GM21360 (cell line): ENCODE results near the gene SIPA1L3.

Source experiments
- ATAC-seq: cut with Tn5 transposase; IDR thresholded peaks from one replicate; pipeline ENCODE4 v1.9.1; 2021; ENCODE audit warnings: mild to moderate bottlenecking, moderate library complexity; ENCODE audit not compliant: unreplicated experiment

Gene SIPA1L3

DNA sequence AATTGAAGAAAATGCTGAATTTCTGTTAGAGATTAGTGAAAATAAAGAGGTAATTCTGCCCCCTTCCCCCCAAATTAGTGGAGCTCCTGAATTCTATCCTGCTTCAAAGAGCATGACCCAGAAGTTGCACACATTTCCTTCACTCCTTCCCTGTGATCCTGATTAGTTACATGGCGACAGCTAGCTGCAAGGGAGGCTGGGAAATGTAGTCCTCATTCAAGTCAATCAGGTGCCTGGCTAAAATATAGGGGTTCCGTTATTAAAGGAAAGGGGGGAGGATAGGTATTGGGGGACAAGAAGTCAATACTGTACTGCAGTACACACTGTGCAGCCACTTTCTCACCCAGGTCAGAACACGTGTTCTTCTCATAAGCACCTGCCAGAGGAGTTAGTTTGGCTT, 65.8 kb downstream of the SIPA1L3 start:
- no peak for ATAC-seq

DNA sequence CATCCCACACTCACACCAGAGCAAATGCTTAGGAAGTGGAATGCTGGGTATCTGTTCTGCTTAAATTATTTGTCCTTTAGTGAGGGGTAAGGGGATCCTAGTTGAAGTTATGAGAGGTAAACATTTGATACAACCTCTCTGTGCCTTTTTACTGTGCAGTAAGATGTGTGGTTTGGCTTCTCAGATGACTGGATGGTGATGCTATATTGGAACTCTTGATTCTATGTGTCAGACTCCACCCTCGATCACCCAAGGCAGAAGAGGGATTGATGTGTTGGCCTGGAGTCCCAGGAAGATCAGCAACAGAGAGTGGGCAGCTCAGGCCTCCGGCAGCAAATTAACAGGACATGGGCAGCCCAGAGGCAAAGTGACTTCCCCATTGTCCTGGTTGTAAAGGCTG, 66.7 kb downstream of the SIPA1L3 start:
- no peak for ATAC-seq

DNA sequence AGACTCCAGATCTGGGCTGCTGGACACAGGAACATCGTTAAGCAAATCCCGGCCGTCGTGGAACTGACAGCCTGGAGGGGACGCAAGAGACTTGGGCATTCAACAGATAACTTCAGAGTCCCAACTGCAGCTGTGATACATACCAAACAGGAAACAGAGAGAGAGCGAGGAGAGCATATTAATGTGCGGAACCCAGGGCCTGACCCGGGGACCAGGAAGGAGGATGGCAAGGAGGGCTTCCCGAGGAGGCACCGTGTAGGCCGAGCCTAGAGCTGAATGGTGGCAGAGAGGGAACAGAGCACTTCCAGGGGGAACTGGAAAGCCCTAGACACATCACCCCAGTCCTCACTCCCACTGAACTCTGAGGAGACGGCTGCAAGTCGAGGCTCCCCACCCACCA, 68.1 kb downstream of the SIPA1L3 start:
- ATAC-seq = no peak

DNA sequence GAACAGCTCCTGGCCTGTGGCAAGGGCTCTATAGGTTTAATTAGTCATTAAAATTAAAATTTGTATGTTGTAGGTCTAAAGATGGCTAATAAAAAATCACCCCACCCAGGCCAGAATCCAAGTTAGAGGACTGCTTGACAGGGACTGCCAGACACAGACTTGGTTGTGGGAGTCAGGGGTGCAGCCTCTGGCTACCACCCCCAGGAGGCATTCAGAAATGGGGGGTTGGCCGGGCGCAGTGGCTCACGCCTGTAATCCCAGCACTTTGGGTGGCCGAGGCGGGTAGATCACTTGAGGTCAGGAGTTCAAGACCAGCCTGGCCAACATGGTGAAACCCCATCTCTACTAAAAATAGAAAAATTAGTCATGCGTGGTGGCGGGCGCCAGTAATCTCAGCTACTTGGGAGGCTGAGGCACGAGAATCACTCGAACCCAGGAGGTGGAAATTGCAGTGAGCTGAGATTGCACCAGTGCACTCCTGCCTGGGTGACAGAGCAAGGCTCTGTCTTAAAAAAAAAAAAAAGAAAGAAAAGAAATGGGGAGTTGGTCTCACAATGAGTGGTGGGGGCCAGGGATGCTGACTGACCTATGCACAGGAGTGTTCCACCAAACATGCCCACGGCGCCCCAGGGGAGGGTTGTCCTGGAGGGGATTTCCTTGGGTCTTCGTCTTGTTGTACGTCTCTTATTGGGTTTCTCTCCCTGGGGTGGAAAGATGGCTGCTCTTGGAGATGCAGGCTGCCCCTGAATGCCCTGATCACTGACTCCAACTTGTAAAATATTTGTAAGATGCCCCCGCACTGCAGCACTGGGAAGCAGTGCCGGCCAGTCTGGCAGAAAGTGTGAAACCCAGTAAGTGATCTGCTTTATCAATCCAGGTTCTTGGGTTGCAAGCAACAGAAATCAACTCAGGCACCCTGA, 68.8 kb downstream of the SIPA1L3 start:
- ATAC-seq = no peak

DNA sequence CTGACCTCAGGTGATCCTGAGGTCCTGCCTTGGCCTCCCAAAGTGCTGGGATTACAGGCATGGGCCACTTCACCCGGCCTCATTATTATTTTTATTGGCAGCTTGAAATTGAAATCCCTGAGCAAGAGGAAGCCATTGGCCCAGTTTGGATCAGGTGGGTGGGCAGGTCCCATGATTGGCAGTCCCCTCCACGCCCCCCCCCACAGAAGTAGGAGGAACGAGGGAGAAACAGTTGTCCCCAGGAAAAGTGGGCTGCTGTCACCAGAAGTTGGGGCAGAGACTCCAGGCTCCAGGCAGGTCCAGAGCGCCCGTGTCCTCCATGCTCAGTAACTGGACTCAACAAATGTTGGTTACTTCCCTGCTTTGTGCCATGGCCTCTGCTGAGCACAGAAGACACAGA, 70.4 kb downstream of the SIPA1L3 start:
- ATAC-seq = no peak

DNA sequence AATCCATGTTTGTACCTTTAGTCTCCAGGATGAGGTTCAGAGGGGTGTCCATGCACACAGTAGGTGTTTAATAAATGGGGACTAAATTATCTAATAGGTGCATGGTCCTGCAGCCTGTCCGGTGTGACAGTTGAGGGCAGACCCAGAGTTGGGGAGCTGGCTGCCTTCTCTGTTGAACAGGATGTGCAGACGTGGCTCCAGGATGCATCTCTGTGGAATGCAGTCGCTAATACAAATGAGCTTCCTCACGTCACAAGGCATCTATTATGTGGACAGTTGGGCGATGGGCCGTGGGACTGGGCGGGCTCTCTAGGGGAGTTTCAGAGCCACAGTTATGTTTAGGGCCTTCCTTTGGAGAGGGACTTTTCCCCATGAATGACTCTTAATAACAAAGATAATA, 71.0 kb downstream of the SIPA1L3 start:
- ATAC-seq = no peak

DNA sequence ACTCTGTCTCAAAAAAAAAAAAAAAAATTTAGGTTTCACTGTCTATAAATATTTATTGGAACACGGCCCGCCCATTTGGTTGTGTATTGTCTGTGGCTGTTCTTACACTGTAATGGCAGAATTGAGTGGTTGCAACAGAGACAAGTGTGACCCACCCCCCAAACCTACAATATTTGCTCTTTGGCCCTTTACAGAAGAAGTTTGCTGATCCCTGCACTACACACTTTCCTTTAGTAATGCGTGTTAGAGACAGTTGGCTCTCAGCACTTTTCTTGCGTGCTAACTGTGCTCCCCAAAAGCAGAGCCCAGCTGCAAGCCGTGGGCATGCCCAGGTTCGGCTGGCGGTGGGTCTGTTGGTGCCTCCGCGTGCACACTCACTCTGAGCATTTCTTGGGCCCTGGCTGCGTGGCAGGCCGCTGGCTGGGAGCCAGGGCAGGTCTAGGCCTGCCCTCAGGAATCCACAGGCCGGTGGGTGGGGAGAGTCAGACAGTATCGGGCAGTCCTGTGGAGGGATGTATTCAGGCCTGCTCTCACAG, 72.6 kb downstream of the SIPA1L3 start:
- no peak for ATAC-seq

DNA sequence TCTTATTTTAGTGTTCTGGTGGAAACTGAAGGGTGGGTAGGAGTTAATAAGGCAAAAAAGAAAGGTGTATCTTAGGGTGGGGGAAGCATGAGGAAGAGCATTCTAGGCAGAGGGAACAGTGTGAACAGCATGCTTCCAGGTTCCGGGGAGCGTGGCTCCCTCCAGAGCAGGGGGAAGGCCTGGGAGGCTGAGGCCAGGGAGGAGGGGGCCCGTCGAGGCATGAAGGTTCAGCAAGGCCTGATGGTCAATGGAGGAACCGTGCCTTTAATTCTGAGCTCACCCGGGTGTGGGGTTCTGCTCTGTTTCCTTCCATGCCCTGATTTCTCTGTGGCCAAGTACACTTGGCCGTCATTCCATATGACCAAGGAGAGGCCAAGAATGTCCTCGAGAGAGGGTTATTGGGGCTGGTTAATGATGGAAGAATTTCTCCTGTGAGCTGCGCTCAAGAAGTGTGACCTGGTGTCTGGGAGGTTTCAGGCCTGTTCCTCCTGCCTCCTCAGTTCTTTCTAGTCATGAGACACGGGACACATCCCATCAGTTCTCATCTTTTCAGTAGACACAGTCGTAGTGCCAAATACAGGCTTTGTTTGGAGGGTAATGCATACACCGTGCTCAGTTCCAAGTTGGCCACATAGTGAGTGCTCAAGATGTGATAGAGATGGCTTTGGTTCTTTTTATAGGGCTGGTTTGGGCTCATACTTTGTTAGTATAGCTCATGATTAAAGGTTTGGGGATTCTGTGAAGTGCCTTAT, 73.6 kb downstream of the SIPA1L3 start:
- ATAC-seq = no peak

DNA sequence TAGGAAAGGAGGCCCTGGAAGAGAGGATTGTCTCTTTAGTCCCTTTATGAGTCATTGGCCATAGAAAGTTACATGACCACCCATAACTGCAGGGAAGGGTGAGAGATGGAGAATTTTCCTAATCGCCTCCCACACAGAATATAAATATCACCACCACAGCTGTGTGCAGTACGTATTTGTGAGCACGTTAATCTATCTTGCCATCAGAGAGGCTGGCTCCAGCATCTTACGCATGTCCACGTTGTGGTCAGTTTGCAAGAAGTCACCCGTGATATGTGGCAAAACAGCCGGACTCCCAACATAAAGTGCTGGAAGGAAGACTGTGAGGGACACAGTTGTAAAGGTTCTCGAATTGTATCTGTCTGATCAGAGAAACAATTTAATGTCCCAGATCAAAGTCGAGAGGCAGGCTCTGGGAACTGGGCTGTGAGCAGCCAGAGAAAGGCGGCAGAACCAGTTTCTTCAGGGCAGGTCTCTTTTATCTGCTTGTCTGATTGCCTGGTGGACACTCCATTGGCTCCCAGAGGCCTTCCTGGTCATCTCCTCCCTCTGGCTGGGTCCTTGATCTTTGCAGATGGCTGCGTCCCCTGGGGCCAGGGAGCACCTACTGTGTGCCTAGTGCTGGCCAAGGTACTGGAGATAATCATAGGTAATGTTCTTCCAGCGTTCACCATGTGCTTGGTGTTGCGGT, 74.9 kb downstream of the SIPA1L3 start:
- no peak for ATAC-seq

DNA sequence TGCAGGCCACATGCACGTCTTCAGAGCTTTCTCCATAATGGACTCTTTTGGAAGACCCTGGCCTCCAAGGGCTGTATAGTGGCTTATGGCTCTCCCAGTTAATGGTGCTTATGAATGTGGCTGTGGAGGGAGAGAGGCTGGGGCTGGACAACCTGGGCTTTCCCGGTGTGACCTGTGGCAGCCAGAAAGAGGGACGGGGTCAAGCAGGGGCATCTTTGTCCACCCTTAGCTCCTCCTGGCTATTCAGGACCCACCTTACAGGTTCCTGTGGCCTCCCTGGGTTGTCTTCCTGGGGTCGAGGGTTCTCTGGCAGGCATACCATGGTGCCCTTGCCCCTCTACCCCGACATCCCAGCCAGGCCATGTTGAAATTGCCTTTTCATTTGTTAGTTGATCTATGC, 75.6 kb downstream of the SIPA1L3 start:
- ATAC-seq = no peak

DNA sequence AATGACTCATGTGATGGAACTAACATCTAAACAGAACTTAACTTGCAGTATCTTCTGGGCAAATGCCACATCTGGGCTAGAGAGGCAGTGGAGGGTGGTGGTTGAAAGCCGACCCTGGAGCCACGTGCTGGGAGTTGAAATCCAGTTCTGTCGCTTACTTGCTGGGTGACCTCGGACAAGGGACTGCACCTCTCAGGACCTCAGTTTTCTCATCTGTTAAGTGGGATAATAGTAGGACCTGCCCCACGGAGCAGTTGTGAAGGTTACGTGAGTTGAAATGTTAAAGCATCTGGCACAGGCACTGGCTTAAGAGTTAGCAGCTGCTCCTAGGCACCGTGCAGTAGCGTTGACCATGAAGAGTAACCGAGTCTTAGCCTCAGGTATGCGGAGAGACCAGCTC, 76.1 kb downstream of the SIPA1L3 start:
- no peak for ATAC-seq

DNA sequence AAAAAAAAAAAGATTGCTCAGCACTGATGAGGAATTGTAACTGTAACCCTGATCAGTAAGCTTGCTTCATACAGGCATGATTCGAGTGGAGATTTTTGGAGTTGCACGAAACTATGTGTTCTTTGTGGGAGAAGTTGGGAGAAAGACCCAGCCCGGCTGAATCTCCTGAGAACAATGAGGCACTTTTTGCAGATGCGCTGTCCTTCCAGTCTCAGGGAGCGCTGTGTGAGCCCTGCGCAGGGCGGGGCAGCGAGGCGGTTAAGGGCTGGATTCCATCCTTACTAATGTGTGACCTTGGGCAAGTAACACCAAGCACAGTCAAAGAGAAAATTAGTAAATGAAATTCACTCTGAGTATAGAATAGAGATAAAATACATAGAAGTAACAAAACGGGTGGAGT, 76.9 kb downstream of the SIPA1L3 start:
- no peak for ATAC-seq

DNA sequence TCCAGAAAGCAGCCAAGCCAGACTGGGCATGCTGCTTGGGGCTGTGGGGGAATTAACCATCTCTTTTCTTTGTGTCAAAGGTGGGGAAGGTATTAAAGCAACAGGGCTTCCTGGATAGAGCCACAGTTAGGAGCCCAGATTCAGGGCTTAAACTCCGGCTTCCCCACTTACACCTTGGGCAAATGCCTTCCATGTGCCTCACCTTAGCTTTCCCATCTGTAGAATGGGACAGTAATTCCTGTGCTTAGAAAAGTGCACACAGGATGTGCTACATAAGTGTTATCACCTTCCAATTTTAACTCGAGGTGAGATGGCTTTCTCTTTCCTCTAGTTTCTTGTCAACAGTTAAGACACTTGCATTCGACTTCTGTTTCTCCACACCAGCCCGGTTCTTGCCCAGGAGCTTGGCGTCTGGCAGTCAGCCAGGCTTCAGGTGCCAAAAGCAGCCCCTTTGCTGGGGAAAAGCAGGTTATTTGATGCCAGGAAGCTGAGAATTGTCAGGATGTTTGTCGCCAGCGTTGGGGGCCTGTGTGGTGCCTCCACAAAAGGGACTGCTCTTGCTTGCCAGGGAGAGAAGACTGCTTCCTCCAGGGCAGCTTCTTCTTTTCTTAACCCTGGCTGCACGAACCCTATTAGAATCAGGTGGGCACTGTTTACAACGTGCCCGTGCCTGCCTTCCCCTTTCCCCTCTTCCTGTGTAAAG, 79.2 kb downstream of the SIPA1L3 start:
- ATAC-seq = no peak

DNA sequence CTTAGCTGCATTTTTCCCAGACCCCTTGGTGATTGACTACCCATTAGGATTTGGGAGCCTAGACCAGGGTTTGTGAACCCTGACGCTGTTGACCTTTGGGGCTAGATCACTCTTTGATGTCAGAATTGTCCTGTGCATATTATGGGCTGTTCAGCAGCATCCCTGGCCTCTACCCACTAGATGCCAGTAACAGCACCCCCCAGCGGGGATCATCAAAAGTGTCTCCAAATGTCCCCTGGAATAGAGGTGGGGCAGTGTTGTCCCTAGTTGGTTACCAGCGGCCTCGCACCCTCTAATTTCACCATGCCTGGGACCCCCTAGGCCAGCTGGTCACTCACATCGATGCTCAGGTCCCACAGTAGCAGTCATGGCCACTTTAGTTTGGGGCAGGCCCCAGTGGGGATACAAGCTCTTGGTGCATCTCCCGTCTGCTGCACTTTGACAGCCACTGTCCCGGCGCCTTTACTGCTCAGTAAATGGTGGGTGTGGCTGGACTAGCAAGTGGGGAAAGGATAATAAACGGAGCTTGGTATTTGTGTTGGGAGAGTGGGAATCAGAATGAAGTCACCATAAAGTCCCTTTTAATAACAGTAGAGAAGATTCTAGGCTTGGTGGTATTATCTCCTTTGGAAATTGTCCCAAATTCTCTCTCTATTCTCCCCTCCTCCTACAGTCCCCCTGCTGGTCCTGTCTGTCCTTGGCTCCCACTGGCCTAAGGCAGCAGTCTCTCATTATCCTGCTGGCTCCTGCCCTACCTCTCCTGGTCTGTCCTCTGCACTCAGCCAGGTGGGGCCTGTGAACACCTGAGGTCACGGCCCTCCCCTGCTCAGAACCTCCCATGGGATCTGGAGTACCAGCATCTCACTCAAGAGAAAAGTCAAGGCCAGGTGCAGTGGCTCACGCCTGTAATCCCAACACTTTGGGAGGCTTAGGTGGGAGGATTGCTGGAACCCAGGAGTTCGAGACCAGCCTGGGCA, 80.6 kb downstream of the SIPA1L3 start:
- no peak for ATAC-seq

DNA sequence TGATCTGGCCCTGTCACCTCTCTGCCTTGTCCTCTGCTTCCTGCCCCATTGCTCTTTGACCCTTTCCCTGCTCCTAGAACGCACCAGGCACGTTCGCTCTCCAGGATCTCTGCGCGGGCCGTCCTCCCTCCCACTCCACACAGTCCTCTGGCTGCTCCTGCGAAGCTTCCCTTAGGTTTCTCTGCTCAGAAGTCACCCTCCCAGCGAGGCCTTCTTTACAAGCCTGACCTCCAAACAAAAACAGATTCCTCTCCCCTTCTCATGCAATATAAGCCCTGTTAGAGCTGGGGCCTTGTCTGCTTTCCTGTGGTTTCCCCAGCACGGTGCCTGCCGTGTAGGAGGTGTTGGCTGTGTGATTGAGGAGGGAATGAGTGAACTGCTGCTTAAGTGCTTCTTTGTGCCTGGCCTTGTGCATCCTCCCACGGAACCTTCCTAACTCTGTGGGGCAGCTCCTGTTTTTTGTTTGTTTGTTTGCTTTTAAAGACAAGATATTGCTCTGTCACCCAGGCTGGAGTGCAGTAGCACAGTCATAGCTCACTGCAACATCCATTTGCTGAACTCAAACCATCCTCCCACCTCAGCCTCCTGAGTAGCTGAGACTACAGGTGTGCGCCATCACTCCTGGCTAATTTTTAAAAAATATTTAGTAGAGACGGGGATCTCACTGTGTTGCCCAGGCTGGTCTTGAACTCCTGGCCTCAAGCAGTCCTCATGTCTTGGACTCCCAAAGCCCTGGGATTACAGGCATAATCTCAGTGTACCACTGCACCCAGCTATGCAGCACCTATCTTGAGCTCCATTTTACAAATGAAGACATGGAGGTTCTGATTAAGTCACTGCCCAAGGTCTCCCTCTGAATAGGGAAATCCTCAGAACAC, 82.0 kb downstream of the SIPA1L3 start:
- no peak for ATAC-seq

DNA sequence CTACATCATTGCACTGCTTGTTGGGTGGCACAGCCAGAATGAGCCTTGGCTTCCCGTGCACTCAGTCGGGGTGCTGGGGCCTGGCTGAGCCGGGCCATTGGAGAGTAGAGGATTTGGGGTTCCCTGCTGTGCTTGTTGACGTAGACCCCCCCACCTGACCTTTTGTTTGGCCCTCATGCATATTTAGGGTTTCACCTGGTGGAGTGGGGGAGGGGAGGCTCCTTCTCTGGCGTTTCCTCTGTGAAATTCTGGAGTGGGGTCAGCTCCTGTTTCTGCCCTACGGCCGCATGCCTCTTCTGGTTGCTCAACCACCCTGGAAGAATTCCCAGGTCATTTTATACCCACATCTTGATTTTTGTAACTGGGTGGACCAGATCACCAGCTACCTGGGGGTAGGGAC, 82.8 kb downstream of the SIPA1L3 start:
- no peak for ATAC-seq

DNA sequence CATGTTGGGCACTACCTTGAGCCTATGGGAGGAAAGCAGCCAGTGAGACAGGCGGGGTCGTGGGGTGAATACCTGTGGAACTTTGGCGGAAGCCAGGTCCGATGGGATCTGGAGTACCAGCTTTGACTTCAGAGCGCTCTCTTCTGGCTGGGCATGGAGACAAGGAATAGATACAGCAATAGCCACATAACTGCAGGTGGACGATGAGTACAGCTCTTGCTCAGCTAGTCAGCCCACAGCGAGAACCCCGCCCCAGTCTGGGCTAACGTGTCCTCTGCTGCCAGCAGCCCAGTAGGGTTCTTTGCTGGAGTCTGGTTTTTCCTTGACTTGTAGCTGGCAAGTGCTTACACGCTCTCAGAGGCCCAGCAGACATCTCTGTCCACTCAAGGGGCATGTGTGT, 83.4 kb downstream of the SIPA1L3 start:
- ATAC-seq = no peak

DNA sequence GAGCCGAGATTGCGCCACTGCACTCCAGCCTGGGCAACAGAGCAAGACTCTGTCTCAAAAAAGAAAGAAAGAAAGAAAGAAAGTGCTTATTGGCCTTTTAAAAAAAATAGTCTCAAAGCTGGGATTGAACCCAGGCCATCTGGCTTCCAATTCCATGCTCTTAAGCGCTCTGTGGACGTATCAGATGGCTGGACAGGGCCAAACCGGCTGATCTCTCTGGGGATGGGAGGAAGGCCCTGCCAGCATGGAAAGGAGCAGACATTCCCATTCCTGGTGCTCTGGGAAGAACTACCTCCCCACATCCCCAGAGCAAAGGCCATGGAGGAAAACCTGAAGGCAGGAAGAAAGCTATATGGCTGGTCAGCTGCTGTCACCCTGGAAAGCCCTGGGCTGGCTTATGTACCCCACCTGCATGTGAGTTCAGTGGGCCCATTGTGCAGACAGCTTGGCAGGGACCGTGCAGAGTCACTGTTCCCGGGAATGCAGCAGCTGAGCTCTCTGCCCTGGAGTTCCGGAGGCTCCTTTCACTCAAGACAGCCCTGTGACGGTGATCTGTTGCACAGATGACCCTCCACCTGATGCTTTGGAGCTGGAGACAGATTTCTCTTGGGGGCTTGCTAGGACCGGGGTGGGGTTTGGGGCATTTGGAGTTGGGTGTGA, 84.3 kb downstream of the SIPA1L3 start:
- ATAC-seq = no peak
